ENCODE results near the gene PPP2R5D.
A peak's percentile ranks its signal among the peaks of the same experiment; 100 is the strongest.
"Not testable (repeated sequence)": the region's sequence is repeated elsewhere in the genome, so short reads cannot be mapped to it uniquely, and the experiment has no call there.

Gene PPP2R5D

GRCh38 chr6:43033496-43034189, 49.3 kb downstream of the PPP2R5D start:
- no peak for DNase-seq

- DNase-seq, result no peak
These were observed 49.8 kb downstream of the PPP2R5D start for GRCh38 chr6:43034190-43034525.

- no peak for DNase-seq
These were observed 51.3 kb downstream of the PPP2R5D start for GRCh38 chr6:43035495-43036194.

DNA sequence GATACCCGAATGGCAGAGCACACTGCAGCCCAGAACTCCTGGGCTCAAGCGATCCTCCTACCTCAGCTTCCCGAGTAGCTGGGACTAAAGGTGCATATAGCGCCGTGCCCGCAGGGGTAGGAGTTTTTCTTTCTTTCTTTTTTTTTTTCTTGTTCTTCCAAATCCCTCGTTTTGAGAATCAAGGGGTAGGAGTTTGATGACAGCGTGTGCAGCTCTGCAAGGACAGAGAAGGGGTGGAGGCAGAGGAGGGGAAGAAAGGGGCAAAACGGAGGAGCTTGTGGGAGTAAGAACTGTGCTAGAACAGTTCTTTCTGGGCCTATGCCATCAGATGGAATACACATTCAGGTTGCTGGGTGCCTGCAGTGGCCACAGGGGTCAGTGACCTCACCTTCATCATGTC, 52.3 kb downstream of the PPP2R5D start:
- no peak for DNase-seq

GRCh38 chr6:43037197-43037596, 52.8 kb downstream of the PPP2R5D start:
- DNase-seq, result no peak

DNA sequence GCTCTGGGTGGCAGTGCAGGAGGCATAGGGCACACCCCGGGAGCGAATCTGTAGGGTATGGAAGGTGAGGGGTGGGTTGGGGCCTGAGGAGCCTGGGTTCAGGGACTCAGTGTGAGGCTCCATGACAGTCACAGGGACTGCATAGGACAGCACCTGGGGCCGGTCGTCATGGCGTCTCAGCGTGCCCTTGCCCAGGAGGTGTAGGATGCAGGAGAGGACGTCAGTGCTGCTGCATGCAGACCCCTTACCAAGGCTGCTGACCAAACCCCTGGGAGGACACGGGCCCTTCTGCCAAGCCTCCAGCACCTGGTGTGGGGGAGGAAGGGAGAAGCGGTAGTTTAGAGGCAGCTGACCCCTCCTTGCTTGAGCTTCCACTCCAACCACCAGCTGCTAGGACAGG, 53.3 kb downstream of the PPP2R5D start:
- DNase-seq, result no peak

- no peak for DNase-seq
These were observed 54.4 kb downstream of the PPP2R5D start for GRCh38 chr6:43038727-43039126.

DNA sequence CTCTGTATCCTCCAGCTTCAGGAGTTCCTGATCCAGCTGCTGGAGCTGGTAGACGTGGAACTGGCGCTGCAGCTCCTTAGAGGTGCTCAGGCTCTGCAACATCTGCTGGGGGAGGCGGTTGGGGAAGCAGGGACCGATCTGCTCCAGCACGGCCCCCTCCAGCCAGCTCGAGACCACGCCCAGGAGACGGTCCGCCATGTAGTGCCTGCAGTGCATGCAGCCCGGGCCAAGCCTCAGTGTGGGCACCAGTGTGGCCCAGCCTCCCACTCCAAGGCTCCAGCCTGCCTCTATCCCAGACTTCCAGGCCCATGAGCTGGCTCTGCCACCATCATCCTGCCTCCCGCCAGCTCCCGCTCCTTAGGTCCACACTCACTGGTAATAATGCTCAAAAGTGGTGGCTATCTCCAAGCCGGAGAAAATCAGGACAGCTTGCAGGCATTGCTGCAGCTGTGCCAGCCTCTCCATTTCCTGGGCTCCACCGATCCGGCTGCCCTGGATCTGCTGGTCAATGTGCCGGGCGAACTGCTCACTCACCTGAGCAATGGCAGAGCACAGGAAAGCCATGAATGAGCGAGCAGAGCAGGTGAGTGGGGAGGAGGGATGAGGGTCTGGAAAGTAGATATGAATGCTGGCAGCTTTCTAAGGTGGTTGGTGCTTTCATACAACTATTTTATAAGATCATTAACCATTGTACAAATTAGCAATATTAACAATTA, 56.3 kb downstream of the PPP2R5D start:
- no peak for DNase-seq

DNA sequence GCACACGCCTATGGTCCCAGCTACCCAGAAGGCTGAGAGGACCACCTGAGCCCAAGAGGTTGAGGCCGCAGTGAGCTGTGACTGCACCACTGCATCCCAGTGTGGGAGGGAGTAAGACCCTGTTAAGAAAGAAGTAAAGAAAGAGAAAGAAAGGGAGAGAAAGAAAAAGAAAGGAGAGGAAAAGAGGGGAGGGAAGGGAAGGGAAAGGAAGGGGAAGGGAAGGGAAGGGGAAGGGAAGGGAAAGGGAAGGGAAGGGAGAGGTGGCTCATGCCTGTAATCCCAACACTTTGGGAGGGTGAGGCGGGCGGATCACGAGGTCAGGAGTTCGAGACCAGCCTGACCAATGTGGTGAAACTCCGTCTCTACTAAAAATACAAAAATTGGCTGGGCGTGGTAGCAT, 57.1 kb downstream of the PPP2R5D start:
- not testable (repeated sequence) for DNase-seq

DNA sequence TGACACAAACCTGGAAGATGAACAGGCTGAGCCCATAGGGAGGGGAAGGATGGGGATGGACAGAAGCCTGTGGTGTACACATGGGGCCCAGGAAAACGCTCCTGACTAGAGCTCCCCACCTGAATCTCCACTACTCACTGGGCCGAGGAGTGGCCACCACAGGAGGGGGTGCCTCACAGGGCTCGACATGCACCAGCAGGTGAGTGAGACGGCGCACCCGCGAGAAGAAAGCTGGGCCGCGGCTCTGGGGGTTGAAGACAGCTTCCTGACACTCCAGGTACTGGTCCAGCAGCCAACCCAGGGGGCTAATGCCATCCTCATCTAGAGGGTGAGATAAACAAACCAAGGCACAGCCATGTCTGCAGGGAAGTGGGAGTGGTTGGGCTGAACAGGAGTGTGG, 58.9 kb downstream of the PPP2R5D start:
- no peak for DNase-seq

GRCh38 chr6:43045371-43045930, 61.1 kb downstream of the PPP2R5D start:
- no peak for DNase-seq

GRCh38 chr6:43047998-43048397, 63.6 kb downstream of the PPP2R5D start:
- DNase-seq, result no peak

DNA sequence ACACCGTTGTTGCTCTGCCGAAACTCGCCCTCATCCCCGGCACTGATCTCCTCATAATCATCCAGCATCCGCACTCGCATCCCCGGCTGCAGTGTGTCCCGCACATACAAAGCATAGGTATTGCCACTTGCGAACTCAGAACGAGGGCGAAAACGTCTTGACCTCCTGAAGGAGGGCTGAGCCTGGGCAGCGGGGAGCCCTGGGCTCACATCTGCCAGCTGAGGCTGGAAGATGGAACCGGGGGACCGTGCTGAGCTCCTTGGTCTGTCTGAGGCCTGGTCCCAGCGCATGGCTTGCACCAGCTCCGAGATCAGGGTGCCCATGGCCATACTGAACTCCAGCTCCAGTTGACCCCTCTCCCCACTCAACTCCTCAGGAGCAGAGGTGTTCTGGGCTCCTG, 66.6 kb downstream of the PPP2R5D start:
- DNase-seq, result no peak

GRCh38 chr6:43052225-43052841, 68.0 kb downstream of the PPP2R5D start:
- DNase-seq, result no peak

- peak in 1 of 2 experiments; percentile 41 for DNase-seq
These were observed 68.6 kb downstream of the PPP2R5D start for GRCh38 chr6:43052842-43053544.

GRCh38 chr6:43053545-43054205, 69.3 kb downstream of the PPP2R5D start, which contains the start of gene CUL7:
Gene CUL7, minus strand, starts transcription at chr6:43053851. Its CDS starts 1,063 bp downstream, at chr6:43052788.
- DNase-seq, result peak; percentile 90 to 94

GRCh38 chr6:43054206-43054943, 70.0 kb downstream of the PPP2R5D start:
- no peak for DNase-seq

DNA sequence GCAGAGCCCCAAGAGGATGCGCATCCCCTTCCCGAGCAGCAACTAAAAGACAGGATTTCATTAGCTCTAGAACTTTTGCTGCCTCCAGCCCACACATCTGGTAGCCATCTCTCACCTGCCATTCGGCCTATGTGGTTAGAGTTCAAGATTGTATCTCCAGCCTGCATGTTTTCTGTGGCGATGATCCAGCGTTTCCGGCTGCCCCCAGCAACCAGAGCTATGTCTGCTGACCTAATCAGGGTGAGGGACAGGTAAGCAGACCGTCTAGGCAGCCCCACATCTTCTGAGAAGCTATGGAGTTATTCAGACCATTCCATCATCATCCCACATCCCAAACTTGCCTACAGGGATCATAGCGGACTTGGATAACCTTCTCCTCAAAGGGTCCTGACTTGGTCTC, 71.6 kb downstream of the PPP2R5D start:
- DNase-seq, result no peak

- no peak for DNase-seq
These were observed 74.2 kb downstream of the PPP2R5D start for GRCh38 chr6:43058531-43058930.

GRCh38 chr6:43059168-43060033, 75.0 kb downstream of the PPP2R5D start, which contains the start of the genes KLC4 and MRPL2:
Gene KLC4, plus strand, starts transcription at chr6:43059631. Its CDS starts 1,705 bp downstream, at chr6:43061336.
Gene MRPL2, minus strand, starts transcription at chr6:43059434. Its CDS starts 53 bp downstream, at chr6:43059381.
- peak; percentile 98 for DNase-seq
